ENCODE data around the gene PPP2R3A.

DNA sequence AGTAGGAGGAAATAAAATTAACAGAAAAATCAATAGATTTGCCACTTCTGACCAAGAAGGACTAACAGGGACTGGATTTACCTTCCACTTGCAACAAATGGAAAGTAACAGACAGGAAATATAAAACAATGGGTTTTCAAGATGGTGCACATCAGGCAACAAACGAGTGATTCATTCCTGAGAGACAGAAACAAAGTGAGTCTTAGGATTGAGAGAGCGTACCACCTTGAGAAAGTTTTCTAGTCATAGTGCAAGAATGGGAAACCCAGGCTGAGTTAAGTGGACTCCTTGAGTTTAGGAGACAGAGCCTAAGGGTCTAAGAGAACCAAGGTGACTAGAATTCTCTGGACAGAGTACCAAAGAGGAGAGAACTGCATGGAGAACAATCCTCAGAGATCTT lies 101.7 kb downstream of the PPP2R3A start:
- TF ChIP-seq, protein P1, sequence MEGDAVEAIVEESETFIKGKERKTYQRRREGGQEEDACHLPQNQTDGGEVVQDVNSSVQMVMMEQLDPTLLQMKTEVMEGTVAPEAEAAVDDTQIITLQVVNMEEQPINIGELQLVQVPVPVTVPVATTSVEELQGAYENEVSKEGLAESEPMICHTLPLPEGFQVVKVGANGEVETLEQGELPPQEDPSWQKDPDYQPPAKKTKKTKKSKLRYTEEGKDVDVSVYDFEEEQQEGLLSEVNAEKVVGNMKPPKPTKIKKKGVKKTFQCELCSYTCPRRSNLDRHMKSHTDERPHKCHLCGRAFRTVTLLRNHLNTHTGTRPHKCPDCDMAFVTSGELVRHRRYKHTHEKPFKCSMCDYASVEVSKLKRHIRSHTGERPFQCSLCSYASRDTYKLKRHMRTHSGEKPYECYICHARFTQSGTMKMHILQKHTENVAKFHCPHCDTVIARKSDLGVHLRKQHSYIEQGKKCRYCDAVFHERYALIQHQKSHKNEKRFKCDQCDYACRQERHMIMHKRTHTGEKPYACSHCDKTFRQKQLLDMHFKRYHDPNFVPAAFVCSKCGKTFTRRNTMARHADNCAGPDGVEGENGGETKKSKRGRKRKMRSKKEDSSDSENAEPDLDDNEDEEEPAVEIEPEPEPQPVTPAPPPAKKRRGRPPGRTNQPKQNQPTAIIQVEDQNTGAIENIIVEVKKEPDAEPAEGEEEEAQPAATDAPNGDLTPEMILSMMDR (IDR thresholded peaks at IDR 0.05), result no peak
- no peak for TF ChIP-seq POLR2A (IDR thresholded peaks at IDR 0.05)
- TF ChIP-seq EP300 (IDR thresholded peaks at IDR 0.05), result no peak
